Uterus (tissue), 2 donors: ENCODE measurements around the gene TIMM44.
A peak's percentile ranks its signal among the peaks of the same experiment; 100 is the strongest.

Experiments used
- CTCF ChIP-seq, 4 experiments: fragments of 200-600 bp in 2 of 4; fragments of 450-650 bp in 2 of 4; sonication (generic) in 2 of 4; IDR thresholded peaks; one replicate each; pipeline ENCODE4 v1.5.1; 2016 to 2019; ENCODE audit warnings: antibody characterized with exemption in 4 of 4, mild to moderate bottlenecking in 2 of 4, moderate library complexity in 1 of 4
- POLR2A ChIP-seq, 2 donors: fragments of 450-650 bp; IDR thresholded peaks; one replicate each; pipeline ENCODE4 v1.6.1; 2016; ENCODE audit warnings: antibody characterized with exemption in 2 of 2, mild to moderate bottlenecking in 1 of 2, moderate library complexity in 1 of 2

GRCh38 chr19:7944177-7944761, 803 bp upstream of the TIMM44 start:
- TF ChIP-seq CTCF (IDR thresholded peaks at IDR 0.05) (peak; percentile 75 to 88 (median 82)), POLR2A (IDR thresholded peaks at IDR 0.05) (no peak)
